Measurements from ENCODE around the gene SPNS1. TPM values are rescaled to one million over a fixed set of nuclear protein-coding genes. Genes with fewer than 3 reads are reported as not detected.
"Not testable (repeated sequence)": the region's sequence is repeated elsewhere in the genome, so short reads cannot be mapped to it uniquely, and the experiment has no call there.

SPNS1 gene, protein sequence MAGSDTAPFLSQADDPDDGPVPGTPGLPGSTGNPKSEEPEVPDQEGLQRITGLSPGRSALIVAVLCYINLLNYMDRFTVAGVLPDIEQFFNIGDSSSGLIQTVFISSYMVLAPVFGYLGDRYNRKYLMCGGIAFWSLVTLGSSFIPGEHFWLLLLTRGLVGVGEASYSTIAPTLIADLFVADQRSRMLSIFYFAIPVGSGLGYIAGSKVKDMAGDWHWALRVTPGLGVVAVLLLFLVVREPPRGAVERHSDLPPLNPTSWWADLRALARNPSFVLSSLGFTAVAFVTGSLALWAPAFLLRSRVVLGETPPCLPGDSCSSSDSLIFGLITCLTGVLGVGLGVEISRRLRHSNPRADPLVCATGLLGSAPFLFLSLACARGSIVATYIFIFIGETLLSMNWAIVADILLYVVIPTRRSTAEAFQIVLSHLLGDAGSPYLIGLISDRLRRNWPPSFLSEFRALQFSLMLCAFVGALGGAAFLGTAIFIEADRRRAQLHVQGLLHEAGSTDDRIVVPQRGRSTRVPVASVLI
- 27.5 TPM for polyA plus RNA-seq (2013, experiment 1 of 2)
- 26.5 TPM for polyA plus RNA-seq (2013, experiment 2 of 2)

DNA sequence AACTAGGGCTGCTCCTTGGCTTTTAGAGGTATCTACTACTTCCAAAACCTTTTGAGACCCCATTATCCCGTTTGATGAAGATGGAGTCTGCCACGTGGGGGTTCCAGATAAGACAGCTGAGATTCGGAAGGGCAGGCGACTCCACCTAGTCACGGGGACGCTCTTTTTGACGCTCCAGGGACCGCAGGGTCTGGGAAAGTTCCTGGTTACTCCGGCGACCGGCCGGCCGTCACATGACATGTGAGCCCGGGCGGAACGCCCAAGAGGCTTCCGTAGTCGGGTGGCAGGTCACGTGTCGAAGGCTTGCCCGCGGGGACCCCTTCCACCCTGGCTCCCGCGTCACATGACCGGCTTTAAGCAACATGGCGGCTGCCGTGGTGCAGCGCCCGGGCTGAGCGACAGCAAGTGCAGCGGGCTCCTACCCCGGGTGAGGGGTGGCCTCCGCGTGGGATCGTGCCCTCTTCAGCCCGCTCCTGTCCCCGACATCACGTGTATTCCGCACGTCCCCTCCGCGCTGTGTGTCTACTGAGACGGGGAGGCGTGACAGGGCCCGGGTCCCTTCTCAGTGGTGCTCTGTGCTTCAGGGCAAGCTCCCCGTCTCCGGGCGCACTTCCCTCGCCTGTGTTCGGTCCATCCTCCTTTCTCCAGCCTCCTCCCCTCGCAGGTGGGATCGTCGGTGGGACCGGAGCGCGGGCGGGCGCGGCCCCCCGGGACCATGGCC is at the start of gene SPNS1:
Gene SPNS1 (plus strand): TSS at position 342 of the 721 bp plus-strand sequence. CDS start 374 bp downstream, at position 716.
- Histone ChIP-seq H3K4ac (ENCODE audit: low read depth, low read length) (peak within 1 kb of the TSS; percentile 44), H2AK5ac (ENCODE audit: low read length) (no peak within 1 kb of the TSS), H3K9ac (ENCODE audit: low read length) (peak within 1 kb of the TSS; percentile 90), H2BK15ac (replicated peaks; ENCODE audit: low read depth) (no peak within 1 kb of the TSS), H3K56ac (ENCODE audit: low read length) (peak within 1 kb of the TSS; percentile 97), H2BK5ac (ENCODE audit: low read length) (peak within 1 kb of the TSS; percentile 17), H3K36me3 (ENCODE audit: control insufficient read depth, insufficient read depth, low read length) (no peaks in the 10 kb centered on the region), H4K8ac (ENCODE audit: low read depth, low read length) (peak within 1 kb of the TSS; percentile 7), H3K4me1 (ENCODE audit: control insufficient read depth, low read depth, low read length) (no peaks in the 10 kb centered on the region), H4K5ac (ENCODE audit: low read length) (peak within 1 kb of the TSS; percentile 91), H3K79me2 (ENCODE audit: control insufficient read depth, insufficient read depth, low read length) (no peaks in the 10 kb centered on the region), H3K4me3 (ENCODE audit: low read length) (peak within 1 kb of the TSS; percentile 99), H3K27me3 (ENCODE audit: insufficient read depth, low read length, poor library complexity) (no peaks in the 10 kb centered on the region), H3K27ac (ENCODE audit: low read depth, low read length) (peak within 1 kb of the TSS; percentile 83), H3K18ac (ENCODE audit: low read length) (peak within 1 kb of the TSS; percentile 43), H3K79me1 (ENCODE audit: low read length) (peaks cover 6% of the 10 kb centered on the region), H3K4me2 (ENCODE audit: low read length) (peak within 1 kb of the TSS; percentile 100), H2BK120ac (ENCODE audit: low read depth, low read length) (no peak within 1 kb of the TSS), H3K23ac (ENCODE audit: low read length) (no peak within 1 kb of the TSS)
- WGBS (ENCODE audit: extremely low coverage, insufficient coverage, low lambda C conversion rate), result no CpG with 5 or more reads among the region's 60 CpGs
- peak; percentile 98 for DNase-seq

DNA sequence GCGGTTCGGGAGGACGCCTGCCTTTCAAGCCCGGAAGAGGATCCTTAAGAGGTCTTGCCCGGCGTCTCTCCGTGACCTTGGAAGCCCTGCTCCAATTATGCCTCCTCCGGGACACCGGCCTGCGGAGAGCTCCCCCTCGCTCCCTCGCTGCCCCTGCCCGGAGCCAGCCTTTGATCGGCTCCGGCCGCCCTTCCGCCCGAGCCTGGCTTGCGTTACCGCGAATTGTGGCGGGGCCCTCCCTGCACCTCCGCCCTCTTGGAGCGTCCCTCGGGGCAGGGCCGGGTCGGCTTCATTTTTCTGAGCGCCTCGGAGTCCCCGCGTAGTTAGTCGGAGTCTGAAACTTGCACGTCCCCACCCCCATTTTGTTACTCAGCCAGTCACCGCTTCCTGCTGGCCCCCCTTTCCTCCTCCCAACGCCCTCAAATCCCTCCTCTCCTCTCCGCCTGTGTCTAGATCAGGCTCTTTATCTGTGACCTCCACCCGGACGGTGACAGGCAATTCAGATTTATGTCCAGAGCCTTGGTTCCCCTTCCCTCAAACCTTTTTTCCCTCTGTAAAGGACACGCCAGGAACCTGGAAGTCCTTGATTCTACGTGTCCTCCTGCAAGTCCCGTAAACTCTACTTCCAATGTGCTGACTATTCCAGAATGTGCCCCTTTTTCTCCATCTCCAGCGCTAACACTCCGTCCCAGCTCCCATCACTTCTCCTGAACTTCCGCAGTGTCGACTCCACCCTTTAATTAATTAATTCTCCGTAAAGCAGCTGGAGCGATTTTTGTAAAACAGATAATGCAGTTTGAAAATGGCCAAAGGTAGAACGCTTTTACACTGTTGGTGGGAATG is 49.0 kb upstream of the SPNS1 start:
- Histone ChIP-seq H3K27ac (ENCODE audit: low read depth, low read length) (peak overlapping the region; percentile 99), H3K4me1 (ENCODE audit: control insufficient read depth, low read depth, low read length) (no peaks in the 10 kb centered on the region), H2BK5ac (ENCODE audit: low read length) (peak overlapping the region; percentile 84), H3K4me2 (ENCODE audit: low read length) (peak overlapping the region; percentile 93), H3K9ac (ENCODE audit: low read length) (peak overlapping the region; percentile 99), H3K4me3 (ENCODE audit: low read length) (peak overlapping the region; percentile 82), H3K4ac (ENCODE audit: low read depth, low read length) (peak overlapping the region; percentile 11), H3K18ac (ENCODE audit: low read length) (peak overlapping the region; percentile 57), H3K36me3 (ENCODE audit: control insufficient read depth, insufficient read depth, low read length) (no peaks in the 10 kb centered on the region), H2AK5ac (ENCODE audit: low read length) (no peak overlapping the region), H3K56ac (ENCODE audit: low read length) (peak overlapping the region; percentile 98), H3K79me2 (ENCODE audit: control insufficient read depth, insufficient read depth, low read length) (no peaks in the 10 kb centered on the region), H4K8ac (ENCODE audit: low read depth, low read length) (peak overlapping the region; percentile 78), H2BK15ac (replicated peaks; ENCODE audit: low read depth) (no peak overlapping the region), H3K79me1 (ENCODE audit: low read length) (peaks cover 2% of the 10 kb centered on the region), H3K23ac (ENCODE audit: low read length) (peak overlapping the region; percentile 98), H2BK120ac (ENCODE audit: low read depth, low read length) (no peak overlapping the region), H4K5ac (ENCODE audit: low read length) (no peak overlapping the region), H3K27me3 (ENCODE audit: insufficient read depth, low read length, poor library complexity) (no peaks in the 10 kb centered on the region)
- WGBS (ENCODE audit: extremely low coverage, insufficient coverage, low lambda C conversion rate), result no CpG with 5 or more reads among the region's 48 CpGs
- no peak for DNase-seq

DNA sequence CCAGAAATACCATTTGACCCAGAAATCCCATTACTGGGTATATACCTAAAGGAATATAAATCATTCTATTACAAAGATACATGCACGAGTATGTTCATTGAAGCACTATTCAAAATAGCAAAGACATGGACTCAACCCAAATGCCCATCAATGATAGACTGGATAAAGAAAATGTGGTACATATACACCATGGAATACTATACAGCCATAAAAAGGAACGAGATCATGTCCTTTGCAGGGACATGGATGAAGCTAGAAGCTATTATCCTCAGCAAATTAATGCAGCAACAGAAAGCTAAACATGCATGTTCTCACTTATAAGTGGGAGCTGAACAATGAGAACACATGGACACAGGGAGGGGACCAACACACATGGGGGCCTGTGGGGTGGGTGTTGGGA is 48.3 kb upstream of the SPNS1 start:
- H3K4me3 ChIP-seq (ENCODE audit: low read length); H3K56ac ChIP-seq (ENCODE audit: low read length); H3K4me2 ChIP-seq (ENCODE audit: low read length); H4K8ac ChIP-seq (ENCODE audit: low read depth, low read length); H3K4me1 ChIP-seq (ENCODE audit: control insufficient read depth, low read depth, low read length); H2BK15ac ChIP-seq (replicated peaks; ENCODE audit: low read depth); DNase-seq; H2BK5ac ChIP-seq (ENCODE audit: low read length); H3K23ac ChIP-seq (ENCODE audit: low read length); H3K36me3 ChIP-seq (ENCODE audit: control insufficient read depth, insufficient read depth, low read length); H3K18ac ChIP-seq (ENCODE audit: low read length); H3K4ac ChIP-seq (ENCODE audit: low read depth, low read length); H3K79me1 ChIP-seq (ENCODE audit: low read length); H3K79me2 ChIP-seq (ENCODE audit: control insufficient read depth, insufficient read depth, low read length); H4K5ac ChIP-seq (ENCODE audit: low read length); H3K27ac ChIP-seq (ENCODE audit: low read depth, low read length); H2AK5ac ChIP-seq (ENCODE audit: low read length); H3K27me3 ChIP-seq (ENCODE audit: insufficient read depth, low read length, poor library complexity); H3K9ac ChIP-seq (ENCODE audit: low read length); H2BK120ac ChIP-seq (ENCODE audit: low read depth, low read length): not testable (repeated sequence)
- no CpG with 5 or more reads among the region's 2 CpGs for WGBS (ENCODE audit: extremely low coverage, insufficient coverage, low lambda C conversion rate)

DNA sequence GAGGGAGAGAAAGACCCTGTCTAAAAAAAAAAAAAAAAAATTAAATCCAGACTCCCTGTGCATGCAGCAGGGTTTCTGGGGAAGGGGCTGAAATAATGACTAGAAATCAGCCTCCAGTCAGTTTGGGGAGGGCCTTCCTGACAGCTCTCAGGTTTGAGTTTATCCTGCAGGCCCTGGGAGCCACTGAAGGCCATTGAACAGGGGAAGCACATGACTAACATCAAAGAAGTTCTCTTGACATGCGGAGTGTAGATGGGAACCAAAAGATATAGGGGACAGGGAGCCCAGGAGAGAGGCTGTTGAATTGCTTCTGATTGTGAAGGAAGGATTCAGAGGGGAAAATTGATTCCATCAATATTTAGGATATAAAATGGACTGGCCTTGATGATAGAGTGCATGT is 46.8 kb upstream of the SPNS1 start:
- Histone ChIP-seq H3K79me1 (ENCODE audit: low read length) (peaks cover 2% of the 10 kb centered on the region), H3K23ac (ENCODE audit: low read length) (no peak overlapping the region), H3K27me3 (ENCODE audit: insufficient read depth, low read length, poor library complexity) (no peaks in the 10 kb centered on the region), H2BK120ac (ENCODE audit: low read depth, low read length) (no peak overlapping the region), H3K56ac (ENCODE audit: low read length) (no peak overlapping the region), H3K4ac (ENCODE audit: low read depth, low read length) (no peak overlapping the region), H3K4me3 (ENCODE audit: low read length) (no peak overlapping the region), H2BK5ac (ENCODE audit: low read length) (no peak overlapping the region), H3K4me2 (ENCODE audit: low read length) (no peak overlapping the region), H3K36me3 (ENCODE audit: control insufficient read depth, insufficient read depth, low read length) (no peaks in the 10 kb centered on the region), H3K4me1 (ENCODE audit: control insufficient read depth, low read depth, low read length) (no peaks in the 10 kb centered on the region), H2BK15ac (replicated peaks; ENCODE audit: low read depth) (no peak overlapping the region), H3K9ac (ENCODE audit: low read length) (no peak overlapping the region), H4K5ac (ENCODE audit: low read length) (no peak overlapping the region), H4K8ac (ENCODE audit: low read depth, low read length) (no peak overlapping the region), H3K79me2 (ENCODE audit: control insufficient read depth, insufficient read depth, low read length) (no peaks in the 10 kb centered on the region), H2AK5ac (ENCODE audit: low read length) (no peak overlapping the region), H3K27ac (ENCODE audit: low read depth, low read length) (no peak overlapping the region), H3K18ac (ENCODE audit: low read length) (no peak overlapping the region)
- no peak for DNase-seq
- no CpG with 5 or more reads among the region's 1 CpG for WGBS (ENCODE audit: extremely low coverage, insufficient coverage, low lambda C conversion rate)

DNA sequence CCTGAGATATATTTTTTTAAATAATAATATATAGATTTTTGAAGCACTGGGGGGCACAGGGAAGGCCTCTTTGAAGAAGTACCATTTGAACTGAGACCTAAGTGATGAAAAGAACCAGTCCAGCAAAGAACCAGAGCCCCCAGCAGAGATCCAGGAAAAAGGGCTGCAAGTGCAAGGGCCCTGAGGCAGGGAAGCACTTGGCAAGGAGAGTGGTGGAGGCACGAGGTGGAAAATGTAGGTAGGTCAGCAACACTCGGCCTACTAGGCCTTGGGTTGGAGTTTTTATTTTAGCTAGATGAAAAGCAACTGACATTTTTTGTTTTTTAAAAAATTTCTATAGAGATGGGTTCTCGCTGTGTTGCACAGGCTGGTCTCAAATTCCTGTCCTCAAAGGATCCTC is 44.4 kb upstream of the SPNS1 start:
- no peak overlapping the region for H3K4me3 ChIP-seq (ENCODE audit: low read length)
- no peak overlapping the region for H2BK5ac ChIP-seq (ENCODE audit: low read length)
- no peaks in the 10 kb centered on the region for H3K27me3 ChIP-seq (ENCODE audit: insufficient read depth, low read length, poor library complexity)
- H3K18ac ChIP-seq (ENCODE audit: low read length), result no peak overlapping the region
- no peak overlapping the region for H3K9ac ChIP-seq (ENCODE audit: low read length)
- no peaks in the 10 kb centered on the region for H3K79me2 ChIP-seq (ENCODE audit: control insufficient read depth, insufficient read depth, low read length)
- H2AK5ac ChIP-seq (ENCODE audit: low read length), result no peak overlapping the region
- H3K4me2 ChIP-seq (ENCODE audit: low read length), result no peak overlapping the region
- H3K56ac ChIP-seq (ENCODE audit: low read length), result no peak overlapping the region
- no peak overlapping the region for H3K4ac ChIP-seq (ENCODE audit: low read depth, low read length)
- H4K8ac ChIP-seq (ENCODE audit: low read depth, low read length), result no peak overlapping the region
- no peaks in the 10 kb centered on the region for H3K4me1 ChIP-seq (ENCODE audit: control insufficient read depth, low read depth, low read length)
- H2BK15ac ChIP-seq (replicated peaks; ENCODE audit: low read depth), result no peak overlapping the region
- no peak for DNase-seq
- no peak overlapping the region for H3K23ac ChIP-seq (ENCODE audit: low read length)
- no peak overlapping the region for H2BK120ac ChIP-seq (ENCODE audit: low read depth, low read length)
- no peaks in the 10 kb centered on the region for H3K36me3 ChIP-seq (ENCODE audit: control insufficient read depth, insufficient read depth, low read length)
- no peak overlapping the region for H3K27ac ChIP-seq (ENCODE audit: low read depth, low read length)
- H4K5ac ChIP-seq (ENCODE audit: low read length), result no peak overlapping the region
- WGBS (ENCODE audit: extremely low coverage, insufficient coverage, low lambda C conversion rate), result no CpG with 5 or more reads among the region's 3 CpGs
- no peaks in the 10 kb centered on the region for H3K79me1 ChIP-seq (ENCODE audit: low read length)
